B cell (primary cell): ENCODE measurements around the gene TCF7L2.

Experiments
- EZH2 ChIP-seq: IDR thresholded peaks from 2 replicates; pipeline ENCODE4 v1.6.1; 2012; ENCODE audit warnings: borderline replicate concordance, low read depth, mild to moderate bottlenecking, moderate library complexity, low read length; ENCODE audit not compliant: insufficient read depth, poor library complexity, severe bottlenecking
- TF ChIP-seq, protein P1 (sequence below): fragments of 200-600 bp; IDR thresholded peaks from one replicate; pipeline ENCODE4 v1.8.0; 2022; ENCODE audit warnings: antibody characterized with exemption, mild to moderate bottlenecking

DNA sequence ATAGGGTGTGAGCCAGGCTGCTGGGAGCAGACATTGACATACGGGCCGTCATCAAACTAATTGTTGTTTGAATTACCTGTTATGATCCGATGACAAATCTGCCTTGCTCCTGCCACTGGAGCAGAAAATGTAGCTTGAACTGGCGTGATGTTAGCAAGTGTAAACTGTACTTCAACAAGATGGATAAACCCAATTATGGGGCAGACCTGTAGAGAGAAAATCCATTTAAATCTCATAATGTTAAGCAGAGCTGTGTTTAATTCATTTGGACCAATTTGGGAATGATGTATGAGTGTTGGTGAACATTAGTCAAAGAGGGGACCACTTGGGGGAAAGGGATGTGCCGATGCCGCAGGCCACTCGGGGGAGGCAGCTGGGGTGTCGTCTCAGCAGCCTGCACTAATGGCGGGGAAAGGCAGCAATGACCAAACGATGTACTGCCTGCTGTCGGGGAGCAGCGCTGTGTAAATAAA is 27.4 kb downstream of the TCF7L2 start:
- no peak for TF ChIP-seq EZH2
- TF ChIP-seq, protein P1, sequence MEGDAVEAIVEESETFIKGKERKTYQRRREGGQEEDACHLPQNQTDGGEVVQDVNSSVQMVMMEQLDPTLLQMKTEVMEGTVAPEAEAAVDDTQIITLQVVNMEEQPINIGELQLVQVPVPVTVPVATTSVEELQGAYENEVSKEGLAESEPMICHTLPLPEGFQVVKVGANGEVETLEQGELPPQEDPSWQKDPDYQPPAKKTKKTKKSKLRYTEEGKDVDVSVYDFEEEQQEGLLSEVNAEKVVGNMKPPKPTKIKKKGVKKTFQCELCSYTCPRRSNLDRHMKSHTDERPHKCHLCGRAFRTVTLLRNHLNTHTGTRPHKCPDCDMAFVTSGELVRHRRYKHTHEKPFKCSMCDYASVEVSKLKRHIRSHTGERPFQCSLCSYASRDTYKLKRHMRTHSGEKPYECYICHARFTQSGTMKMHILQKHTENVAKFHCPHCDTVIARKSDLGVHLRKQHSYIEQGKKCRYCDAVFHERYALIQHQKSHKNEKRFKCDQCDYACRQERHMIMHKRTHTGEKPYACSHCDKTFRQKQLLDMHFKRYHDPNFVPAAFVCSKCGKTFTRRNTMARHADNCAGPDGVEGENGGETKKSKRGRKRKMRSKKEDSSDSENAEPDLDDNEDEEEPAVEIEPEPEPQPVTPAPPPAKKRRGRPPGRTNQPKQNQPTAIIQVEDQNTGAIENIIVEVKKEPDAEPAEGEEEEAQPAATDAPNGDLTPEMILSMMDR: no peak
